Activated CD4-positive, CD25-positive, alpha-beta regulatory T cell (primary cell): Measurements from ENCODE around the gene BTK.
"Not testable (repeated sequence)": the region's sequence is repeated elsewhere in the genome, so short reads cannot be mapped to it uniquely, and the experiment has no call there.

Source experiments
- DNase-seq, 4 experiments: peaks; one replicate each; lab custom pipeline; 2025; lab: John Stamatoyannopoulos, UW

BTK gene

GRCh38 chrX:101337776-101338271 is 48.2 kb downstream of the BTK start:
- DNase-seq: no peak

GRCh38 chrX:101334310-101334709 is 51.7 kb downstream of the BTK start:
- not testable (repeated sequence) for DNase-seq

GRCh38 chrX:101326600-101326999 is 59.4 kb downstream of the BTK start:
- not testable (repeated sequence) for DNase-seq

DNA sequence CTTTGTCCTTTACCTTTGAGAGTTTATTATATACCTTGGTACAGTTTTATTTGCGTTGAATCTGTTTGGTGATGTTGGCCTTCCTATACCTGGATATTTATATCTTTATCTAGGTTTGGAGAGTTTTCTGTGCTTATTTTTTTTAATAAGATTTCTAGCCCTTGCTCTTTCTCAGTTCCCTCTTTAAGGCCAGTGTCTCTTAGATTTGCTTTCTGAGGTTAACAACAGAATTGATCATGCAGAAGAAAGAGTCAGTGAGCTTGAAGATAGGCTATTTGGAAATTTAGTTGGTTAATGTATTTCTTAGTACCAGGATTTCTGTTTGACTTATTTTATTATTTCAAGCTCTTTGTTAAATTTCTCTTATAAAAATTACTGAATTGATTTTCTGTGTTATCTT is 82.2 kb downstream of the BTK start:
- DNase-seq: no peak
